ENCODE results near the gene RPS16. TPM values are rescaled to one million over a fixed set of nuclear protein-coding genes. Genes with fewer than 3 reads are reported as not detected.
A peak's percentile ranks its signal among the peaks of the same experiment; 100 is the strongest.

The RPS16 gene
- total RNA-seq, 1 donor from 2014 or later, result 1,860 TPM

DNA sequence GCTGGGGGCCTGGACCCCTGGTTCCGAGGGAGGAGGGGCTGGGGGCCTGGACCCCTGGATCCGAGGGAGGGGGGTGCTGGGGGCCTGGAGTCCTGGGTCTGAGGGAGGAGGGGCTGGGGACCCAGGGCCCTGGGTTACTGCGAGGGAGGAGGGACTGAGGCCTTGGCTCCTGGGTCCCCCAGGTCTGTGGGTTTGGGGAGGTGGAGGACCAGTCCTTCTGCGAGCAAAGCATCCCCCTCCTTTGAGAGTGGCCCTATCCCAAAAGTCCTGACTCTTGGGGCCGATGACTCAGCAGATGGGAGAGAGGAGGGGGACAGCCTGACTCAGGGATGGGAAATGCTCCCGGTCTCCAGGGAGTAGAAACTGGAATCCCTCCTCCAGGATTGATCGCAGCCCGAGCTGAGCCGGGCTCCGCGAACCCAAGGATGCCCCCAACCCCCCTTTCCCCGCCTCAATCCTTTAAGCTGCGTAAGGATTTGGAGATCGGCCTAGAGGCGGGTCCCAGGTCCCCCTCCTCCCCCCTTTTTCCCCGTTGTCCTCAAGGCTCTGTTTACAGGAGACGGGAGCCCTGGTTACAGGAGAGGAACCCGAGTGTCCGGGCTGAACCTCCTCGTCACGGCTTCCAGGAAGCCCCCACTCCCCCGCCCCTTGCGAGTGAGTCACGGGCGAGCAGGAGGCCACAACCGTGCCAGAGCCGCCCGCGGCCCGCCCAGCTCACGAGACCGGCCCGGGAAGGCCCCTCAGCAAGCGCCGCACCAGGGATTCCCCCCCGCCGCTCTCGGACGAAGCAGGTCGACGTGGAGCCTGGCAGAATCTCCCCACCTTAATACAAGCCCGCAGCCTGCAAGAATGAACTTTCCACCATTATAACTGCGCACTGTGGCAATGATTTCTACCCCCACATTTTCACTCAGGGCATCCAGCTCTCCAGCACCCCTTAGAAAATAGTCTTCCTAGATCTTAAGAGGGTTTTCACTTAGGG lies 32.1 kb downstream of the RPS16 start:
- Mint-ChIP-seq H3K4me1 (ENCODE audit: unreplicated experiment) (peaks cover 52% of the 10 kb centered on the region), H3K27ac (ENCODE audit: unreplicated experiment) (peak overlapping the region; percentile 100), H3K4me3 (ENCODE audit: unreplicated experiment) (peak overlapping the region; percentile 82), H3K27me3 (ENCODE audit: unreplicated experiment) (no peaks in the 10 kb centered on the region), H3K9me3 (ENCODE audit: unreplicated experiment) (no peaks in the 10 kb centered on the region), H3K36me3 (ENCODE audit: unreplicated experiment) (peaks cover 9% of the 10 kb centered on the region)
- DNase-seq (ENCODE audit: extremely low spot score, unreplicated experiment), result peak; percentile 99
- no peak for TF ChIP-seq CTCF (IDR thresholded peaks at IDR 0.05)

GRCh38 chr19:39402346-39403300 lies 33.1 kb downstream of the RPS16 start:
- peaks cover 51% of the 10 kb centered on the region for H3K4me1 Mint-ChIP-seq (ENCODE audit: unreplicated experiment)
- no peak for TF ChIP-seq CTCF (IDR thresholded peaks at IDR 0.05)
- no peaks in the 10 kb centered on the region for H3K27me3 Mint-ChIP-seq (ENCODE audit: unreplicated experiment)
- DNase-seq (ENCODE audit: extremely low spot score, unreplicated experiment), result peak; percentile 95
- H3K27ac Mint-ChIP-seq (ENCODE audit: unreplicated experiment), result peak overlapping the region; percentile 100
- no peaks in the 10 kb centered on the region for H3K9me3 Mint-ChIP-seq (ENCODE audit: unreplicated experiment)
- peak overlapping the region; percentile 82 for H3K4me3 Mint-ChIP-seq (ENCODE audit: unreplicated experiment)
- H3K36me3 Mint-ChIP-seq (ENCODE audit: unreplicated experiment), result no peaks in the 10 kb centered on the region

GRCh38 chr19:39401549-39402345 lies 34.0 kb downstream of the RPS16 start:
- Mint-ChIP-seq H3K27me3 (ENCODE audit: unreplicated experiment) (no peaks in the 10 kb centered on the region), H3K9me3 (ENCODE audit: unreplicated experiment) (no peaks in the 10 kb centered on the region), H3K27ac (ENCODE audit: unreplicated experiment) (peak overlapping the region; percentile 100), H3K4me3 (ENCODE audit: unreplicated experiment) (peak overlapping the region; percentile 82), H3K36me3 (ENCODE audit: unreplicated experiment) (no peaks in the 10 kb centered on the region), H3K4me1 (ENCODE audit: unreplicated experiment) (peaks cover 55% of the 10 kb centered on the region)
- TF ChIP-seq CTCF (IDR thresholded peaks at IDR 0.05), result no peak
- no peak for DNase-seq (ENCODE audit: extremely low spot score, unreplicated experiment)

DNA sequence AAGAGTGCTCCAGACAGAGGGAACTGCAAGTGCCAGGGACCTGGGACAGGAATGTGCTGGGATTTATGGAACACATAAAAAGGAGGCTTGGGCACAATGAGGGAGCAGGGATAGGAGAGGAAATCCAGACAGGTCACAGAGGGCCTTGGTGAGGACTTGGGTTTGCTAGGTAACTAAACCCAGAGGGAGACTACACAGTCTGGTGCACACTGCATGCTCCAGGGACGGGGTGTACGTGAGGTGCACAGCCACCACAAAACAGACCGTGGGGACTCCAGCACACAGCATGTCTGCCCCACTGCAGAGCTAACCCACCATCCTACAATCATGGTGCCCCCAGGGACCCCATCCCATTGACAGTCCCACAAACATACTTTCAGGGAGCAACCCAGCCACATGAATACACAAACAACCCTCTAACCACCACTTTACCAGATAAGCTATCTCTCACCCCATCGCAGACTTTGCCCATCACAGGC lies 34.6 kb downstream of the RPS16 start:
- no peak for DNase-seq (ENCODE audit: extremely low spot score, unreplicated experiment)
- H3K4me1 Mint-ChIP-seq (ENCODE audit: unreplicated experiment), result peaks cover 53% of the 10 kb centered on the region
- no peak overlapping the region for H3K4me3 Mint-ChIP-seq (ENCODE audit: unreplicated experiment)
- TF ChIP-seq CTCF (IDR thresholded peaks at IDR 0.05), result no peak
- no peaks in the 10 kb centered on the region for H3K36me3 Mint-ChIP-seq (ENCODE audit: unreplicated experiment)
- H3K27ac Mint-ChIP-seq (ENCODE audit: unreplicated experiment), result peak overlapping the region; percentile 100
- no peaks in the 10 kb centered on the region for H3K27me3 Mint-ChIP-seq (ENCODE audit: unreplicated experiment)
- H3K9me3 Mint-ChIP-seq (ENCODE audit: unreplicated experiment), result no peaks in the 10 kb centered on the region
